H4 (cell line): ENCODE results near the gene SETBP1. TPM values are rescaled to one million over a fixed set of nuclear protein-coding genes. Genes with fewer than 3 reads are reported as not detected.

Experiments
- DNase-seq: peaks from one replicate; pipeline ENCODE4 v3.0.0-alpha.2; 2015; ENCODE audit warnings: low spot score
- total RNA-seq: library from RNA; depleted of rRNA; stranded (reverse); fragments of >200 nt; shearing (Covaris generic); gene quantifications from 2 replicates; pipeline ENCODE4 v1.2.3, GENCODE V29; 2014

Gene SETBP1
- total RNA-seq, 1 experiment from 2014 or later = 3.6 TPM

DNA sequence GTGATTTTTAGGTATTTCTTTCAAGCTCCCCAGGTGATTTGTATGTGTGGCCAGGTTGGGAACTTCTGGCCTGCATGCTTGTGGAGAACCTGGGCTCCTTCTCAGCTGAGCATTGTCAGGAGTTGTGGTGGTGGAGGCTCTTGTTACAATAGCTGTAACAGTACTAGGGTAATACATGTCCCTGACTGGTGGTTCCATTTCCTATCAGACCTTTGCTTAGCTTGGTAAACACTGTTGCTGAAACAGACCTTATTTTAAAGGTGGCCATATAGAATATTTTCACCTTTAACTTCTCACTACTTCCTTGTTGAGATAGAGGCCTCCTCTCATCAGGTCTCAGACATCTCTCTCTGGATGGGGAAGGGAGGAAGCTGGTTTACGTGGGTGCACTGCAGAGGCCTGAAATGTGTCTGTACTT lies 79.2 kb downstream of the SETBP1 start:
- no peak for DNase-seq

- DNase-seq = no peak
Observed at GRCh38 chr18:44761812-44762211, 81.1 kb downstream of the SETBP1 start.

DNA sequence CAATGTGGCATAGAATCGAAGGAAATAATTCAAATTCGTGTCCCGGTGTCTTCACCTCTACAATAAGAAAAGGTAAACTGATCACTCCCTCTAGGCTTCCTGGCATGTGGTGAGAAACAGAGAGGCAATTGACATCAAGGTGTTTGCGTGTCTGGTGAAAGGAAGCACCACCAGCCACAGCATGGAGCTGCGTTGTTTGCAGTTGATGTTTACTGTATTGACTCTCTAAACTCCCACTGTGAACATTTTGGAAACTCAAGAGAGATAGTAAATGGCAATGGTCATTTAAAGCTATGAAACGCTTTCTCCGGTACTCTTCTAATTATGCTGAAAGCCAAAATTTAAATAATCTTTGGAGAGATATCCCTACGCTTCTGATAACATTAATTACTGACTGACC lies 82.6 kb downstream of the SETBP1 start:
- no peak for DNase-seq

GRCh38 chr18:44764863-44765262 lies 84.2 kb downstream of the SETBP1 start:
- DNase-seq = no peak

DNA sequence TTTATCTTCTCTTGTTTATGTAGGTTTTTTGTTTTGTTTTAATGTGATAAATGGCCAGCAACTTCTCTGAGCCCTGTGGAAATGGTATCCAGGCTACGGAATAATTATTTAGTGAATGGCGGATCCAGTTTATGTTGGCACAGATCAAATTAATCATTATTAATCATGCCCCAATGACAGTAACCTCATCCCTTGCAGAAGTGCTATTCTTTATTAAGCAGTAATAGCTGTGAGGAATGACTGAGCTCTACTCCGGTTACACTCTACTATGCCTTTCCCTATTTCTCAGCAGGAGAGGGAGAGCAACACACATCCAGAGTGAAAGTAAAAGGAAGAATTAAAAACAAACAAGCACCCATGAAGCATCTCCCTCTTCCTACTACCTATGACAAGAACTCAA lies 84.8 kb downstream of the SETBP1 start:
- no peak for DNase-seq

DNA sequence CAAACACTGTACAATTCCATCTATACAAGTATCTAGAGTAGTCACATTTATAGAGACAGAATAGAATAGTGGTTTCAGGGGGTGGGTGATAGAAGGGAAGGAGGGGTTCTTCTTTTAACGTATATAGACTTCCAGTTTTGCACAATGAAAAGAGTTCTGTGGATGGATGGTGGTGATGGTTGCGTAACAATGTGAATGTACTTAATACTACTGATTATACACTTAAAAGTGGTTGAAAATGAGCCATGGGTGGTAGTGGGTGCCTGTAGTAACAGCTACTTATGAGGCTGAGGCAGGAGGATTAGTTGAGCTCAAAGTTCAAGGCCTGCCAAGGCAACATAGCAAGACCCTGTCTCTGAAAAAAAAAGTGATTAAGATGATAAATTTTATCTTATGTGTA lies 85.8 kb downstream of the SETBP1 start:
- DNase-seq = no peak

DNA sequence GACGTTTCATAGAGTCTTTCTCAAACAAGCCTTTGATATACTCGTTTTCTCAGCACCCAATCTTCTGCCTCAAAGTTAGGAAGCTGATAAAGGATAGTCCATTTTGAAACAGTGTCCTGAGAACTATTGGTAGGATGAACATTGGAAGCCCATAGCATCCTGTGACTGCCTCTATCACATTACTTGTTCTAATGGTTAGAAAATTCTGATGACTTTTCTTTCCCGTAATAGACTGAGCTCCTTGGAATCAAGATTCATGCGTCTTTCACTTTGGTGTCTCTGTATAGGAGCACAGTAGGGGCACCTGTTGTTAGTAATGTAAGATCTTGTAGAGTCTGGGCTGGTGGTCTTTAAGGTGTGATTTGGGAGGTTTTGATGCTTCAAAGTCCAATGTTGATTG lies 87.1 kb downstream of the SETBP1 start:
- DNase-seq = no peak

- no peak for DNase-seq
Observed at GRCh38 chr18:44770641-44771040, 90.0 kb downstream of the SETBP1 start.

- no peak for DNase-seq
Observed at GRCh38 chr18:44771572-44771955, 90.9 kb downstream of the SETBP1 start.

DNA sequence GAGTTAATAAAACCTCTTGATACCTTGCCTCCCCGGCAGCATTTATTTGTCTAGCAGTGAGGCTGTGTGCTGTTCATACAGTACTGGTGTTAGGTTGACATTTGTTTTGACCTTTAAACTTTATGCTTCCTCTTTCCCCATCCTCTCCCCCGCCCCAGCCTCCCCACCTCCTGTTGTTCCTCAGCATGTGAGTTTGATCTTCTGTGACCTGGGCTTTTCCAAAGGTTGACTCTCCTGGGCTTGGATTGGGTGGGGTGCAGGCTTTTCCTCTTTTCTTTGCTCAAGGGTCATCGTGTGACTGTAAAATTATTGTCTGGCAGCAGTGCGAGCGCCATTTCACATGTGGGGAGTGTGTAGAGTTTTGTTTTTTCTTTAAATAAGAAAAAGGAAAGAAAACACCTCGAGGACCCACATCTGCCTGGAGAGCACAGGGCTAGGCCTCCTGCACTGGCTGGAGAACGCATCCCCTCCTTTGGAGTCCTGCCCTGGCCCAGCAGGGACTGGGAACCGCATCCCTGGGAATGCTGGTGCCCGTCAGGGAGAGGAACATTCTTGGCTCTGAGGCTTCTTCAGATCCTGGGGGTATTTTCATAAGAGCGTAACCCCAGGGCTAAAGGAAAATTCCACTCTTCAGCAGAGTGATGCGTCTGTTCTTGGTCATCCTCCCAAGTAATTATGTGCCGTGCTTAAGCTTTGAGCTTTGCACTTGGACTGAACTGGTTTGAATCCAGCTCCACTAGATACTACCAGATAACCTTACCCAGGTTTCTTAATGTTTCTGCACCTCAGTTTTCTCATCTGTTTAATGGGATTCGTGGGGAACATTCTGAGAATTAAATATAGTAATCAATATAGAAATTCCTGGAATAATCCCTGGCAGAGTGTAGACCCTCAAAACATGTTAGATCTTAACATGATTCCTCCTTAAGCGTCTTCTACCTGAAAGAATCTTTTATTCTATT lies 91.5 kb downstream of the SETBP1 start:
- no peak for DNase-seq

GRCh38 chr18:44773640-44774155 lies 93.0 kb downstream of the SETBP1 start:
- DNase-seq = no peak

- no peak for DNase-seq
Observed at GRCh38 chr18:44774191-44774590, 93.5 kb downstream of the SETBP1 start.

DNA sequence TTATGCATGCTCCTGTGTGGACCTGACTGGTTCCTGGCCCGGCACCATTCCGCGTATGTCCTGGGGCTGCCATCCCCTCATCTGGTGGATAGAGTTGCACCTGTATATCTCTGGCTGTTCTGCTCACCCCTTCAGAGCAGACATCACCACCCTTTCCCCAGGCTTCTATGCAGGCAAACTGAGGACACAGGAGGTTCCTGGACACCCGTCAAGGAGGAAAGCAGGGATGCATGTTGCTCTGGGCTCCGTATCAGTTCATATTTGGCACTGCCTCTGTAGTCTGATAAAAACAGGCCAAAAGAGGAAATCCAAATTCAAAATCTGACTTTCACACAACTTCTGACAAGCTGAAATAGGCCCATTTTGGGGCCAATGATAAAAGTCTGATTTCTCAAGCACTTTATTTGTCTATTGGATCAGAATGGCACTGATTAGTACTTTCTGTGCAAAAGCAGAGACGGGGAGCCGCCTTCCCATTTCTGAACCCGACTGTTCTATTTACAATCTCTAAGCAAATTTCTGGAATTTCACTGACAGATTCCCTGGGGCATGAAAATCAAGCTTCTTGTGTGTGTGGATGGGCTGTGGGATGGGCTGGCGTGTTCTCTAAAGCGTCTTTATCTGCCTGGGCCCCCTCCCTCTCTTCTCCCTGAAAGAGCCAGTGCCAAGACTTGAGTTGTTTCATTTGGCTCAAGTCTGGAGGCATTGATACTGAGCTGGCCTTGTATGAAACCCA lies 96.9 kb downstream of the SETBP1 start:
- DNase-seq = no peak

GRCh38 chr18:44778788-44779187 lies 98.1 kb downstream of the SETBP1 start:
- no peak for DNase-seq

- no peak for DNase-seq
Observed at GRCh38 chr18:44779753-44780292, 99.1 kb downstream of the SETBP1 start.

- peak; percentile 60 for DNase-seq
Observed at GRCh38 chr18:44781886-44782285, 101.2 kb downstream of the SETBP1 start.

DNA sequence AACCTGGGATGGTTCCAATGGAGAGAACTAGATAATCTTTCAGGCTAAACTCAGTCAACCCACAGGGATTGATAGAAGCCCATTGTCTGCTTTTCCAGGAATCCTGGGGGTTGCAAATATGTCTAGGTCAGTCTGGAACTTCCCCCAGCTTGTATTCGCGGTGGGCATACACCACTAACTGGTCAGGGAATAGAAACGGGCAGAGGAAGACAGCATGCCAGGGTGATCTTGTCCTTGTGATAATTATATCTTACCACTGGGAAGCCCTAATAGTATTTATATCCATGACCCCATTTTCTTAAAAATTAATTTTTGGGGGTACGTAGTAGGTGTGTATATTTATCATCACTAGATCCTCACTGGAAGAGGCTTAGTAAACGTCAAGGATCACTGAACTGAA lies 101.9 kb downstream of the SETBP1 start:
- no peak for DNase-seq

- no peak for DNase-seq
Observed at GRCh38 chr18:44783371-44783770, 102.7 kb downstream of the SETBP1 start.

GRCh38 chr18:44786257-44786656 lies 105.6 kb downstream of the SETBP1 start:
- no peak for DNase-seq

GRCh38 chr18:44786688-44787087 lies 106.0 kb downstream of the SETBP1 start:
- no peak for DNase-seq

DNA sequence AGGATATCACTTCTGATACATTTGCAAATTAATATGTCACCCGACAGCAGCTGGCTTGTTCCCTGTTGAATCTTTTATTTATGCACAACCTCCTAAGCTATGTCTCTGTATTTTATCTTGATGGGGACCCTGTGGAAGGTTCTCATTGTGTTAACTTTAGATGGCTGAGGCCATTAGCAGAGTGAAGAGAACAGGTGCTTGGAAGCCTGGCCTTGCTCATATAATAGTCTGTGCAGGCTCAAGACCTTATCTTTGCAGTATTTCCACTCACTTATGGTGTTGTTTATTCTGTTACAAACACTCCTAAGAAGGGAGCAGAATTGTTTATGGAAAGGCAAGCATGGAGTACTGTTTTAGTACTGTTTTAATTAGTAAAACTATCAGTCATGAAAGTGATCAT lies 107.6 kb downstream of the SETBP1 start:
- DNase-seq = no peak

DNA sequence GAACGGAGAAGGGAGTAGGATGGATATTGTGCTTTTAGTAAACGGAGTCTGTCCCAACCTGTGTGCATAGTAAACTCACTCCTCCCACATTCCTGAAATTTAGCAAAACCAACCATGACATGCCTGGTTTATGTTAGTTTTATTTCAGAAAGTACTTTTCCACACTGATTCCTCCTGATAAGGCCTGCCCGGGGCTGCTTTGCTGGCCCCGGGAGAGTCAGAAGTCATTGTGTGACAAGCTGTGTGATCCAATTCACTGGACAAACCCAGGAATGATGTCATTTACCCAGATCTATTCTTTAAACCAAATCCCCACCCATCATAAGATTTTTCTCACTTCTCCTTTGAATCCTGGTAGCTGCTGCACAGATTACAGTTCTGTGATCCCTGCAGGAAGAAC lies 109.0 kb downstream of the SETBP1 start:
- DNase-seq = peak; percentile 56
